Measurements from ENCODE around the gene MEPCE.

Gene MEPCE

DNA sequence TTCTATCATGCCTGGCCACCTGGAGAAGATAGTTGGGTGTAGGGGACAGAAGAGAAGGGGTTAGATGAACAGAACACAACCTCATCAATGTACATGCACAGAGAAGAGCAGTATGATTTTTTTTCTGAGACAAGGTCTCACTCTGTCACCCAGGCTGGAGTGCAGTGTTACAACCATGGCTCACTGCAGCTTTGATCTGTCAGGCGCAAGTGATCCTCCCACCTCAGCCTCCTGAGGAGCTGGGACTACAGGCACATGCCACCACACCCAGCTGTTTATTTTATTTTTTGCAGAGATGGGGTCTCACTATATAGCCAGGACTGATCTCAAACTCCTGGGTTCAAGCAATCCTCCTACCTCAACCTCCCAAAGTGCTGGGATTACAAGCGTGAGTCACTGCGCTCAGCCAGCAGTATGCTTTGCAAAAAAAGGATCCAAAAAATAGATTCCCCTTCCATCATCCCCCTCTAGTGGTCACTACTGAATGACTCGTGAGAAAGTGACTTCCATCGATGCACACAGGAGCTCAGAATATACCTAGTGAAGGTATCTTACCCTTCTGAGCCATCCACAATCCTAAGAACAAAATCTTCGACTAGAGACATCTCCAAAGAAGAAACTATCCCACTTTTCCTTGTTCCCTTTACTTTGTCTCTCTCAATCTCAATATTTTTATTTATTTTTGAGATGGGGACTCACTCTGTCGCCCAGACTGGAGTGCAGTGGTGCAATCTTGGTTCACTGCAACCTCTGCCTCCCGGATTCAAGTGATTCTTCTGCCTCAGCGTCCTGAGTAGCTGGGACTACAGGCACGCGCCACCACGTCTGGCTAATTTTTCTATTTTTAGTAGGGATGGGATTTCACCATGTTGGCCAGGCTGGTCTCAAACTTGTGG, 22.1 kb upstream of the MEPCE start:
- DNase-seq, result no peak

DNA sequence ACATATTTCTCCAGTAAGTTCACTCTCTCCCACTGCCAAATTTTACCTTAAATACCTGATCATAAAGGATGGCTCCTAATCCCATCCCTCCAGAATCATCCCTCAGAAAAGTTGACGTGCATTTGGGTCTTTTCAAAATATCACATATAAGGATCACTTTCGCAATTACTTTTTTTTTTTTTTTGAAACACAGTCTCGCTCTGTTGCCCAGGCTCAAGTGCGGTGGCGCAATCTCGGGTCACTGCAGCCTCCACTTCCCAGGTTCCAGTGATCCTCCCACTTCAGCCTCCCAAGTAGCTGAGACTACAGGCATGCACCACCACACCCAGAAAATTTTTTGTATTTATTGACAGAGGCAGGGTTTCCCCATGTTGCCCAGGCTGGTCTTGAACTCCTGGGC, 18.5 kb upstream of the MEPCE start:
- no peak for DNase-seq

GRCh38 chr7:100413346-100413745, 16.3 kb upstream of the MEPCE start:
- no peak for DNase-seq

- DNase-seq, result no peak
Measured at GRCh38 chr7:100413889-100414288, 15.7 kb upstream of the MEPCE start.

DNA sequence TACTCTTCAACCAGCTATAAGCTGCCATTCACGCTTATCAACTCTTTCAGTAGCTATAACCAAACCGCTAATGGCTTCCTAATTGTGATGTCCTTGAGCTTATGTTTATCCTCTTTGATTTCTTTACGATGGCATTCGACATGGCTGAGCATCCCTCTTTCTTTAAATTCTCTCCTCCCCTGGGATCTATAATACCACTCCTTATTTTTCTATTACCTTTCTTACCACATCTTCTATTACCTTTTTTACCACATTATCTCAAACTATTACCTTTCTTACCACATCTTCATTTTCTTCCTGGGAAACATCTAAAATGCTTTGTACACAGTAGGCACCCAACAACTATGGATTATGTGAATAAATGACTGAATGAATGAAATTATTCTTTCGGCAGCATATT, 14.2 kb upstream of the MEPCE start:
- no peak for DNase-seq

- no peak for DNase-seq
Measured at GRCh38 chr7:100418930-100419659, 10.5 kb upstream of the MEPCE start.

- no peak for DNase-seq
Measured at GRCh38 chr7:100419660-100420226, 9.9 kb upstream of the MEPCE start.

DNA sequence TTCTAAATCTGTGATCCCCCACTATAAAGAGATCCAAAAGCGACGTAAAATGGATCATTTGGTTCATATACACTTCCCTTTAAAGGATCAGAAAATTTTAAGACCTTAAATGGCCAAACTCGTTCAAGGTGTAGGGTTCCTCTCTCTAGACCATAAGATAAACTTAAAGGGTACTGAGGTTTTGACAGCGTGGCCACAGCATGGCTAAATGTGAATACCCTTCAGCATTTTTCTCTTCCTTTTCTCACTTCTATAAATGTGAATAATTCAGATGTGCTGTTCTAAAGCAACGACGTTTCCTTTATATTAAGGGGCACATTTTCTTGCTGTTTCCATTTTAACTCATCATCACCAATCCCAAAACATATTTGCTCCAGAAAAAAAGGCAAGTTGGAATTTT, 6.3 kb upstream of the MEPCE start:
- no peak for DNase-seq

DNA sequence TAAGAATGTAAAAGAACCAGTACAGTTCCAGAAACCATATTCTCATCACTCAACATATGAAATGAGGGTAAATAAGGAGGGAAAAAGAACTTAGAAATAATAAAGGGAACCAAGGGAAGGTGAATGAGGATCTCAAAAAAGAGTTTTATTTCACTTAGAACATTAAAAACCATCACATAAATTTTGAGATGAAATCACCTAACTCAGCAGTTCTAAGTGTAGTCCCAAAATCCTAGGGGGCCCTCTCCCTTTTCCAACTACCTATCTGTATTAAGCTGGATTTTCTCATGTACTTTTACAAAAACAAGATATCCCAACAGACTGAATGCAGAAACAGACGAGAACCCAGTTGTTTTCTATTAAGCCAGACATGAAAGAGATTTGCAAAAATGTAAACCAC, 4.3 kb upstream of the MEPCE start:
- DNase-seq, result no peak

DNA sequence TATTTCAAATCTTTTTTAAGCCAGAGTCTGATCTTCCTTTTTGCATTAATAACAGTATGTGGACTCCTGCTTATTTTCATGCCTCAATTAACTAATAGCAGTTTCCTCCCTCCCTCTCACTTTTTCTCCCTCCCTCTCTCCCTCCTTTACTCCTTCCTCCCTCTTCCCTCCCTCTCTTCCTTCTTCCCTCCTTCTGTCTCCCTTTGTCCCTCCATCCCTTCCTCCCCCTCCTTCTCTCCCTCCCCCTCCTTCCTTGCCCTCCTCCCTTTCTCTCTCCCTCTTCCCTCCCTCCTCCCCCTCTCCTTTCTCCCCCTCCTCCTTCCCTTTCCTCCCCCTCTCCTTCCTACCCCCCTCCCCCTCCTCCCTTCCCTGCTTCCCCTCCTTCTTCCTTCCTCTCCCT, 3.1 kb upstream of the MEPCE start:
- DNase-seq, result no peak

DNA sequence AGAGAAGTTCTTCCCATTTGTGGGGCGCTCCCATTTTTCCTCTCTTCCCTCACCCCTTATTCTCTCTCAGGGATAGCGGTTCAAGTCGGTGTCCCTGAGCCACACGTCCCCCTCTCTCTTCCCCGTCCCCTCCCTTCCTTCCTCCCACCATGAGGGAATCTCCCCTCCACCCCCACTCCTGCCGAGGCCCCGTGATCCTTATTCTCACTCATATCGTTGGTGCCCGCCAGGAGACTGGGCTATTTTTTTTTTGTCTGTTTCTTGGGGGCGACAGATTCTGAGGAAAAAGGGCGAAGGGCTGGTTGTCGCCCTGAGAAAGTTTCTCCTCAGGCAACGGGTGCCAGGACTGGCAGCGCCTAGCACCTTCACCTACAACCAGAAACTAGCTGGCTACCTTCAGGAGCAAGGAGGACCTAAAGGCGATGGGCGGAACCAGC, 1.9 kb upstream of the MEPCE start:
- no peak for DNase-seq

GRCh38 chr7:100428199-100428966, 1.2 kb upstream of the MEPCE start, which contains the start of gene ZCWPW1:
TSS of gene ZCWPW1 (minus strand) at chr7:100428703. CDS start at chr7:100420649, 8,054 bp downstream.
- DNase-seq, result peak; percentile 93

DNA sequence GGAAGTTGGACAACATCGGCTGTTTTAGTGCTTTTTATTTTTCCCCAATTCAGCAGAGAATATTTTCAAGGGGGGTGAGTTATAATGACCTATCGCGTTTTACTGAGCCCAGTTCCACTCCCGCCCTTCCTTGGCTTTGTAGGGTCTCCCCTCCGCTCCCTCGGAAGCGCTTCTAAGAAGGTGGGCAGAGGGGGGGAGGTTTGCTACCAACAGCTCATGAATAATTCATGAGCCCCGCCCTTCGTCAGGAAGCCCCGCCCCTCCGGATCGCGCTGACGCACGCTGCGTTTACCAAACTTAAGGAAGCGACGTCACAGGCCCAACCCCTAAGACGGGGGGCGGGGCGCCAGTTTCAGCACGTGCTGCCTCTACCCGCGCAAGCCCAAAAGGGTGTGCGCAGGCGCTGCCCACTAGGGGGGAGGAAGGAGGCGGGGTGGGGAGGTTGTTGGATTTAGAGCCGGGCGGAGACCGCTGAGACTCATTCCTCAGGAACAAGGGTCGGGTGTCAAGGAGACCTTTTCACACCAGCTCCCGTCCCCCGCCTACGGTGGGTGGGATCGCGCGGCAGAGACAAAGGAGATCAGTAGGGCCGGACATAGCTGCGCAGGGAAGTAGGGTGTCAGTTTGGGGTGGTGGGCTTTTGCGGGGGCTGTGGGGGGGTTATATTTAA, 529 bp upstream of the MEPCE start:
- peak; percentile 99 for DNase-seq

GRCh38 chr7:100430493-100431285, 1.1 kb downstream of the MEPCE start:
- DNase-seq, result no peak

DNA sequence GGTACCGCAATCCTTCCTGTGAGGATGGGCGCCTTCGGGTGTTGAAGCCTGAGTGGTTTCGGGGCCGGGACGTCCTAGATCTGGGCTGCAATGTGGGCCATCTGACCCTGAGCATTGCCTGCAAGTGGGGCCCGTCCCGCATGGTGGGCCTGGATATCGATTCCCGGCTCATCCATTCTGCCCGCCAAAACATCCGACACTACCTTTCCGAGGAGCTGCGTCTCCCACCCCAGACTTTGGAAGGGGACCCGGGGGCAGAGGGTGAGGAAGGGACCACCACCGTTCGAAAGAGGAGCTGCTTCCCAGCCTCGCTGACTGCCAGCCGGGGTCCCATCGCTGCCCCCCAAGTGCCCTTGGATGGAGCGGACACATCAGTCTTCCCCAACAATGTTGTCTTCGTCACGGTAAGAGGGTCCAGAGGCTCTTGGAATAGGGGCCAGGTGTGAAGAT, 1.7 kb downstream of the MEPCE start:
- no peak for DNase-seq

DNA sequence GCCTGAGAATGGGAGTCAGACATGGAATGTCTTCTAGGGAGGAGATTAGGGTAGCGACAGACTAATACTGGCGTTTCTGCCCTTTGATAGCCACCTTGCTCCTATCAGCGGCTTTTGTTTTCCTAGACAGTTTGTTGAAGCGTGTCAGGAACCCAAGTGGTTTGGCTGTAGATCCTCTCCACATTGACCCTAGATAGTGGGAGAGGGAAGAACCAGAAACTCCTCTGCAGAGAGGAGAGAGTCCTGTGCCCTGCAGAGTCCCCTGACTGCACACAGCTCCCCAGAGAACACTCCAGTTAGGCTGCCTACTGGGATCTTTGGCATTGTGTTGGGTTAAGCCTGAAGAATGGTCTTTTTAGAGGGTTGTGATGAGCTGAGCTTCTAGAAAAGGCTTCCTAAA, 2.4 kb downstream of the MEPCE start:
- no peak for DNase-seq

DNA sequence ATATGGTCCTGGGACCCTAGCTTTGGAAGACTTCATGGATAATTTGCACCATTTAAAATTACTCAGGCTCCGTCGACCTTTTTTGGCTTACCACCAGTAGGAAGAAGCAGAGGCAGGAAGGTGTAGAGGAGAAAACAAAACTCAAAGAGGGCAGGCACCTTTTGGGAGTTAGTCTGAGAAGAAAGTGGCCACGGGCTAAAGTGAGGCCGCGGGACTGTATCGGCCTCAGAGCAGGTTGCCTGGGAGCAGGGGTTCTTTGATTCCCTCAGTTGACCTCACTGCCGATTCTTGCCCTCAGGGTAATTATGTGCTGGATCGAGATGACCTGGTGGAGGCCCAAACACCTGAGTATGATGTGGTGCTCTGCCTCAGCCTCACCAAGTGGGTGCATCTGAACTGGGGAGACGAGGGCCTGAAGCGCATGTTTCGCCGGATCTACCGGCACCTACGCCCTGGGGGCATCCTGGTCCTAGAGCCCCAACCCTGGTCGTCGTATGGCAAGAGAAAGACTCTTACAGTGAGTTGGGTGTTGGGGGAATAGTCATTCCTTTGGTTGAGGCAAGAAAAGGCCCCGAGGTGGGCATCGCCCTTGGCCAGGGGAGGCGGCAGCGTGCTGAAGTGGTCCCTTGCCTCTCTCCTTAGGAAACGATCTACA, 3.1 kb downstream of the MEPCE start:
- DNase-seq, result no peak

- DNase-seq, result no peak
Measured at GRCh38 chr7:100433276-100433591, 3.6 kb downstream of the MEPCE start.

GRCh38 chr7:100433592-100434296, 4.1 kb downstream of the MEPCE start:
- DNase-seq, result no peak
